Measurements from ENCODE around the gene INPP4B. TPM values are rescaled to one million over a fixed set of nuclear protein-coding genes. Genes with fewer than 3 reads are reported as not detected.

INPP4B gene
- total and polyA plus RNA-seq, 2 donors (not counting 1 experiment from before 2014, with no cell fraction given): 0.03 TPM; not detected in 1

- Histone ChIP-seq H3K4me1 (ENCODE audit: control insufficient read depth in 2 of 2, insufficient read depth in 2 of 2, low read length in 2 of 2) (no peaks in the 10 kb centered on the region), H3K27ac (ENCODE audit: low read length in 2 of 2) (no peak overlapping the region), H3K36me3 (replicated peaks in 1 of 2; ENCODE audit: control extremely low read depth in 1 of 2, control insufficient read depth in 1 of 2, extremely low read depth in 1 of 2, insufficient read depth in 2 of 2, low read length in 1 of 2) (no peaks in the 10 kb centered on the region), H3K79me2 (ENCODE audit: control insufficient read depth, insufficient read depth, low read length) (no peaks in the 10 kb centered on the region), H3K4me3 (ENCODE audit: control extremely low read depth in 1 of 5, extremely low read depth in 1 of 5, insufficient read depth in 1 of 5, low read depth in 2 of 5, low read length in 4 of 5) (no peak overlapping the region), H3K27me3 (replicated peaks in 1 of 4; ENCODE audit: control extremely low read depth in 1 of 4, control insufficient read depth in 3 of 4, insufficient read depth in 4 of 4, low read length in 3 of 4) (no peaks in the 10 kb centered on the region), H3K9me3 (ENCODE audit: control extremely low read depth in 1 of 3, control insufficient read depth in 2 of 3, insufficient read depth in 1 of 3, low read length in 2 of 3) (no peaks in the 10 kb centered on the region), H3K4me2 (replicated peaks; ENCODE audit: low read depth, low read length, poor library complexity, severe bottlenecking) (no peak overlapping the region), H4K20me1 (ENCODE audit: control insufficient read depth, insufficient read depth, low read length, poor library complexity, severe bottlenecking) (no peaks in the 10 kb centered on the region), H3K9ac (ENCODE audit: low read length) (no peak overlapping the region), H2AFZ (ENCODE audit: insufficient read depth, low read depth, low read length, poor library complexity, severe bottlenecking) (no peak overlapping the region)
- ATAC-seq (ENCODE audit: low read depth): no peak
- no CpG with 5 or more reads among the region's 2 CpGs for WGBS (ENCODE audit: insufficient coverage)
- Mint-ChIP-seq H3K27ac (no peak overlapping the region), H3K27me3 (no peaks in the 10 kb centered on the region), H3K4me3 (no peak overlapping the region), H3K9me3 (ENCODE audit: insufficient read depth) (no peaks in the 10 kb centered on the region), H3K4me1 (no peaks in the 10 kb centered on the region)
- ChIA-PET CTCF (no interaction called here), POLR2A (no interaction called here)
- TF ChIP-seq EZH2 (IDR thresholded peaks at IDR 0.05; ENCODE audit: borderline replicate concordance, insufficient read depth, low read depth, low read length, poor library complexity, severe bottlenecking) (no peak), CTCF (IDR thresholded peaks at IDR 0.05) (no peak)
- DNase-seq: no peak
- intact Hi-C loops (cut with micrococcal nuclease): no loop called here
Measured at GRCh38 chr4:142141224-142141623, 704.9 kb downstream of the INPP4B start.

- Histone ChIP-seq H3K79me2 (ENCODE audit: control insufficient read depth, insufficient read depth, low read length) (no peaks in the 10 kb centered on the region), H3K4me2 (replicated peaks; ENCODE audit: low read depth, low read length, poor library complexity, severe bottlenecking) (no peak overlapping the region), H3K27ac (ENCODE audit: low read length in 2 of 2) (no peak overlapping the region), H2AFZ (ENCODE audit: insufficient read depth, low read depth, low read length, poor library complexity, severe bottlenecking) (no peak overlapping the region), H4K20me1 (ENCODE audit: control insufficient read depth, insufficient read depth, low read length, poor library complexity, severe bottlenecking) (no peaks in the 10 kb centered on the region), H3K36me3 (replicated peaks in 1 of 2; ENCODE audit: control extremely low read depth in 1 of 2, control insufficient read depth in 1 of 2, extremely low read depth in 1 of 2, insufficient read depth in 2 of 2, low read length in 1 of 2) (no peaks in the 10 kb centered on the region), H3K4me1 (ENCODE audit: control insufficient read depth in 2 of 2, insufficient read depth in 2 of 2, low read length in 2 of 2) (no peaks in the 10 kb centered on the region), H3K9me3 (ENCODE audit: control extremely low read depth in 1 of 3, control insufficient read depth in 2 of 3, insufficient read depth in 1 of 3, low read length in 2 of 3) (no peaks in the 10 kb centered on the region), H3K27me3 (replicated peaks in 1 of 4; ENCODE audit: control extremely low read depth in 1 of 4, control insufficient read depth in 3 of 4, insufficient read depth in 4 of 4, low read length in 3 of 4) (no peaks in the 10 kb centered on the region), H3K9ac (ENCODE audit: low read length) (no peak overlapping the region), H3K4me3 (ENCODE audit: control extremely low read depth in 1 of 5, extremely low read depth in 1 of 5, insufficient read depth in 1 of 5, low read depth in 2 of 5, low read length in 4 of 5) (no peak overlapping the region)
- ChIA-PET POLR2A (no interaction called here), CTCF (interaction anchor here (0.7 to 1.2 kb wide), 2 partner anchors 9 to 14 kb away, joined by 3 read pairs; no protein-coding TSS in a partner anchor)
- Mint-ChIP-seq H3K27ac (no peak overlapping the region), H3K9me3 (ENCODE audit: insufficient read depth) (no peaks in the 10 kb centered on the region), H3K27me3 (no peaks in the 10 kb centered on the region), H3K4me3 (no peak overlapping the region), H3K4me1 (no peaks in the 10 kb centered on the region)
- intact Hi-C loops (cut with micrococcal nuclease): no loop called here
- TF ChIP-seq EZH2 (IDR thresholded peaks at IDR 0.05; ENCODE audit: borderline replicate concordance, insufficient read depth, low read depth, low read length, poor library complexity, severe bottlenecking) (no peak), CTCF (IDR thresholded peaks at IDR 0.05) (no peak)
- WGBS (ENCODE audit: insufficient coverage): no CpG with 5 or more reads among the region's 1 CpG
- no peak for DNase-seq
- no peak for ATAC-seq (ENCODE audit: low read depth)
Measured at GRCh38 chr4:142130666-142131065, 715.4 kb downstream of the INPP4B start.

All from B cell (primary cell).